KMS-11 (cell line): Measurements from ENCODE around the gene ICE1.
"Not testable (repeated sequence)": the region's sequence is repeated elsewhere in the genome, so short reads cannot be mapped to it uniquely, and the experiment has no call there.

Experiments
- H2AFZ ChIP-seq: fragments of 200-600 bp; sonication (generic); 2 replicates; pipeline ENCODE4 v1.6.1; 2016; ENCODE audit warnings: antibody characterized with exemption, mixed run types, low read depth
- H3K27ac ChIP-seq: fragments of 200-600 bp; sonication (generic); 2 replicates; pipeline ENCODE4 v1.6.1; 2016; ENCODE audit warnings: mild to moderate bottlenecking, mixed run types
- H3K27me3 ChIP-seq: fragments of 200-600 bp; sonication (generic); 2 replicates; pipeline ENCODE4 v1.6.1; 2017; ENCODE audit warnings: mild to moderate bottlenecking, low read depth, mixed run types, moderate library complexity; ENCODE audit not compliant: insufficient read depth
- H3K36me3 ChIP-seq: fragments of 200-600 bp; sonication (generic); 2 replicates; pipeline ENCODE4 v1.6.1; 2017; ENCODE audit warnings: mild to moderate bottlenecking, mixed run types; ENCODE audit not compliant: insufficient read depth
- H3K4me1 ChIP-seq: fragments of 200-600 bp; sonication (generic); 2 replicates; pipeline ENCODE4 v1.6.1; 2016; ENCODE audit warnings: mild to moderate bottlenecking, low read depth, mixed run types; ENCODE audit not compliant: poor library complexity, severe bottlenecking
- H3K4me2 ChIP-seq: fragments of 200-600 bp; sonication (generic); 2 replicates; pipeline ENCODE4 v1.7.0; 2016; ENCODE audit warnings: mild to moderate bottlenecking, mixed run types
- H3K4me3 ChIP-seq: fragments of 200-600 bp; sonication (generic); IDR thresholded peaks from 2 replicates; pipeline ENCODE4 v1.6.1; 2017; ENCODE audit warnings: low read depth, low read length, mixed read lengths; ENCODE audit not compliant: insufficient read depth
- H3K79me2 ChIP-seq: fragments of 200-600 bp; sonication (generic); 2 replicates; pipeline ENCODE4 v1.6.1; 2016; ENCODE audit warnings: low read depth, mixed run types; ENCODE audit not compliant: insufficient read depth
- H3K9ac ChIP-seq: fragments of 200-600 bp; sonication (generic); 2 replicates; pipeline ENCODE4 v1.6.1; 2016; ENCODE audit warnings: mild to moderate bottlenecking, mixed run types
- H4K20me1 ChIP-seq: fragments of 200-600 bp; sonication (generic); 2 replicates; pipeline ENCODE4 v1.6.1; 2016; ENCODE audit warnings: mild to moderate bottlenecking, mixed run types; ENCODE audit not compliant: insufficient read depth
- TF ChIP-seq, protein P1 (sequence below): fragments of 200-600 bp; sonication (generic); conservative IDR thresholded peaks from 2 replicates; pipeline ENCODE4 v1.6.1; 2017; ENCODE audit warnings: low read depth, mild to moderate bottlenecking, antibody characterized with exemption, low read length, moderate library complexity, mixed read lengths

Gene ICE1

DNA sequence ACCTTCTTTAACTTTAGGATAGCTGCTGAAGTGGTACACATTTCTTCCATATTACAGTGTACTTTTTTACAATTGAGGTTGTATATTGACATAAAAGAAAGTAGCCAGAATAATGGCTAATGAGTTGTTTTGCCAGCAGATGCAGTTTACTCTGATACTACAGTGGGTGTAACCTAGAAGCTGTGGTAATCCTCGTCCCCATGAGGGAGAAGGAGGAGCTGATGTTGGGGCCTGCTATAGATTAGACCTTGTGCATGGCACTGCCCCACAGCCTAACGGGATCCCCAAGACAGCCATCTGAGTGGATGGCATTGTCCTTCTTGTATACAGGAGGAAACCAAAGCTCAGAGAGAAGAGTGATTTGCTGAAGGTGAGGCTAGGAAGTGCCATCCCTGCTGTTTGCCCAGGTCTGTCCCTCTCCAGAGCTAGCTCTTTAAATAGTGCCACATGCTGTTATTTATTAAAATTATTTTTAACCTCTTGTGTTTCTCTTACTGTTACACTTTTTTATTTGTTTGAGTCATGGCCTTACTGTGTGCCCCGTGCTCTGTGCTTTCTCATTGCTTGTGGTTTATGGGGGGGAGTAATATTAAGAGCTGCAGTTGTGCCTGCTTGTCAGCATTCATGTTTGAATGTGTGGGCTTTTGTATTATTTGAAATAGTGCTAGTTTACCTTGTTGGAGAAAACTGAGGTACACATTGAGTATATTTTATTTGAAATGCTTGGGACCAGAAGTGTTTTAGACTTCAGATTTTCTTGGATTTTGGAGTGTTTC, 65.3 kb downstream of the ICE1 start:
- H3K79me2 ChIP-seq: no peaks in the 10 kb centered on the region
- no peak overlapping the region for H3K27ac ChIP-seq
- H3K27me3 ChIP-seq: no peaks in the 10 kb centered on the region

DNA sequence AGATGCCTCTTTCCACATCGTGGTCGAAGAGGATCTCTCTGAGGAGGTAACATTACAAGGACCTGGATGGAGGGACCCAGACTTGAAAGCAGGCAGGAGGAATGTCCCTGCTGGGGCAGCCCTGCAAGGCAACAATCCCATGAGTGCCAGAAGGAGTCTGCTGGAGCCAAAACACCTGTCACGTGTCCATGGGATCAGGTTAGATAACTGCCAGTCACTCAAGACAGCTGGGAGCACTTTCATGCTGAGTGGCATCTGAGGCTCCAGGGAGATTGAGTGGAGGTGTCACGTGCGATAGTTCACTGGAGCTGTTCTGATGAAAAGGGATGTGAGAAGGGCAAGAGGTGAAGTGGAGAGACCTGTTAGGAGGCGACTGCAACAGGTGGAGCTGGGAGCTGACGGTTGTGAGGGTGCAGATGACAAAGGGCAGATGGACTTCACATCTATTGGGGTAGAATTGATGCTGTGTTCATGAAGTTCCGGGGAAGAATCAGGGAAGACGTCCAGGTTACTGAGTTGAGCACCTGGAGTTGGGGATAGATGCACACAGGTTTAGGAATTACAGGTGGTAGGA, 68.4 kb downstream of the ICE1 start:
- no peak overlapping the region for H3K4me2 ChIP-seq

More for the DNA sequence above, 65.3 kb downstream of the ICE1 start:
- H3K9ac ChIP-seq: no peak overlapping the region
- no peak overlapping the region for H2AFZ ChIP-seq
- TF ChIP-seq, protein P1, sequence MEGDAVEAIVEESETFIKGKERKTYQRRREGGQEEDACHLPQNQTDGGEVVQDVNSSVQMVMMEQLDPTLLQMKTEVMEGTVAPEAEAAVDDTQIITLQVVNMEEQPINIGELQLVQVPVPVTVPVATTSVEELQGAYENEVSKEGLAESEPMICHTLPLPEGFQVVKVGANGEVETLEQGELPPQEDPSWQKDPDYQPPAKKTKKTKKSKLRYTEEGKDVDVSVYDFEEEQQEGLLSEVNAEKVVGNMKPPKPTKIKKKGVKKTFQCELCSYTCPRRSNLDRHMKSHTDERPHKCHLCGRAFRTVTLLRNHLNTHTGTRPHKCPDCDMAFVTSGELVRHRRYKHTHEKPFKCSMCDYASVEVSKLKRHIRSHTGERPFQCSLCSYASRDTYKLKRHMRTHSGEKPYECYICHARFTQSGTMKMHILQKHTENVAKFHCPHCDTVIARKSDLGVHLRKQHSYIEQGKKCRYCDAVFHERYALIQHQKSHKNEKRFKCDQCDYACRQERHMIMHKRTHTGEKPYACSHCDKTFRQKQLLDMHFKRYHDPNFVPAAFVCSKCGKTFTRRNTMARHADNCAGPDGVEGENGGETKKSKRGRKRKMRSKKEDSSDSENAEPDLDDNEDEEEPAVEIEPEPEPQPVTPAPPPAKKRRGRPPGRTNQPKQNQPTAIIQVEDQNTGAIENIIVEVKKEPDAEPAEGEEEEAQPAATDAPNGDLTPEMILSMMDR: no peak
- H3K4me1 ChIP-seq: peaks cover 3% of the 10 kb centered on the region
- H3K36me3 ChIP-seq: no peaks in the 10 kb centered on the region; the same call in 1 of the 2 replicates
- no peak overlapping the region for H3K4me2 ChIP-seq
- H4K20me1 ChIP-seq: no peaks in the 10 kb centered on the region
- no peak overlapping the region for H3K4me3 ChIP-seq

DNA sequence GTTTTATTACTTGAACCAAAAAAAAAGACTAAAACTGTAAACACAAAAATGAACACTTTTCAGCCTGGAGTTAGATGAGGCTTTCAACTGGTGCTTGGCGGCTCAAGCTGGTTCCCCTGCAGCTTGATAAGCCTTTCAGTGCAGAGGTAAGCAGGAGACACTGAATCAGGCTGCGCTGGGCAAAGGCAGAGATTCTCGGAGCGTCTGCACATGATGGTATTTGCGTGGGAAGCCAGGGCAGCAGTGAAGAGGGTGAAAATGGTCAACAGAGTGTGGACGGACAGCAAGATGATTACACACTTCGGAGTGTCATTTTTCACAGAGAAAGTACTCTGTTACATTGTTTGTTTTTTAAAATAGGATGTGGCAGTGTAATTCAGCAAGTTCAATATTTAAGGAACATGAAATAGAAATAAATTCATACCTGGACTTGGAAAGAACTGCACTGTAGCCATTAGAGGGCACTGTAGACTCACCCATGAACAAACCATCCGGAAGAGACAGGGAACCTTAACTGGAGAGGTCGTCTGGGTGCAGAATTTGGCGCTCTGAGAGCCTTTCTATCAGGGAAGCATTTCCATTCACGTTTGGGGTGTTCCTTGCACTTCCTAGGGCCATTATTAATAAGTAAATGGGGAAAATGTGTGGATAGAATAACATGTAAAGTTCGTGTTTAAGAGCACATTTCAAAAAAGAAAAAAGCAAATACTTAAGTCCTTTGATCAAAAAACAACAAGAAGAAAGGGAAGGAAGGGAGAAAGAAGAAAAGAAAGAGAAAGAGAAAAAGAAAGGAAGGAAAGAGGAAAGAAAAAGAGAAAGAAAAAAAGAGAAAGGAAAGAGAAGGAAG, 69.8 kb downstream of the ICE1 start:
- Histone ChIP-seq H3K27ac (no peak overlapping the region), H3K9ac (no peak overlapping the region), H3K4me1 (peaks cover 19% of the 10 kb centered on the region), H3K4me3 (no peak overlapping the region), H2AFZ (no peak overlapping the region), H3K27me3 (no peaks in the 10 kb centered on the region), H3K36me3 (no peaks in the 10 kb centered on the region; the same call in 1 of the 2 replicates), H4K20me1 (no peaks in the 10 kb centered on the region), H3K4me2 (peak overlapping the region; percentile 40; the same call in 1 of the 2 replicates), H3K79me2 (no peaks in the 10 kb centered on the region)
- TF ChIP-seq, protein P1: peak; percentile 94

More for the DNA sequence above, 68.4 kb downstream of the ICE1 start:
- Histone ChIP-seq H3K27me3 (no peaks in the 10 kb centered on the region), H3K9ac (no peak overlapping the region), H3K36me3 (no peaks in the 10 kb centered on the region; the same call in 1 of the 2 replicates), H3K4me1 (peaks cover 13% of the 10 kb centered on the region), H3K79me2 (no peaks in the 10 kb centered on the region), H4K20me1 (no peaks in the 10 kb centered on the region), H3K4me3 (no peak overlapping the region), H3K27ac (no peak overlapping the region), H2AFZ (no peak overlapping the region)
- TF ChIP-seq, protein P1: no peak

DNA sequence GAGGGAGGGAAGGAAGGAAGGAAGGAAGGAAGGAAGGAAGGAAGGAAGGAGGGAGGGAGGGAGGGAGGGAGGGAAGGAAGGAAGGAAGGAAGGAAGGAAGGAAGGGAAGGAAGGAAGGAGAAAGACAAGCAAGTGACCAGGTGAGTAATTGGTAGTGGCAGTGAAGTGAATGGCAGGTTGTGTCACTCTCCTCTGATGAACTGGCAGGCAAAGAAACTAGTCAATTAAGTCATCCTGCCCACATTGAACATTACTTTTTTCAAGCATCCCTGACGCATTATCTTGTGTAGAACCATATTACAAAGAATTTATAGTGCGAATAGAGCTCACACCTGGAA, 70.4 kb downstream of the ICE1 start:
- not testable (repeated sequence) for H3K27ac ChIP-seq, H4K20me1 ChIP-seq, H3K9ac ChIP-seq, H3K36me3 ChIP-seq, H3K27me3 ChIP-seq, H2AFZ ChIP-seq, H3K4me2 ChIP-seq, H3K79me2 ChIP-seq, H3K4me3 ChIP-seq
- H3K4me1 ChIP-seq: peaks cover 21% of the 10 kb centered on the region
